Upper lobe of left lung (tissue), 6 donors: Measurements from ENCODE around the gene VAV3. TPM values are rescaled to one million over a fixed set of nuclear protein-coding genes. Genes with fewer than 3 reads are reported as not detected.

Experiments
- ATAC-seq, 2 donors: fragments of 200-7000 bp; cut with Tn5 transposase; one replicate each; pipeline ENCODE4 v1.9.1; 2022; ENCODE audit warnings: mild to moderate bottlenecking in 2 of 2, moderate library complexity in 2 of 2; ENCODE audit not compliant: low FRiP score in 2 of 2
- DNase-seq, 2 donors: peaks; one replicate each; pipeline ENCODE4 v3.0.0-alpha.2; 2019 to 2020
- H3K27ac ChIP-seq, 4 donors: fragments of 200-600 bp; sonication (generic); one replicate each; pipeline ENCODE4 v1.5.1; 2016 to 2019
- H3K27me3 ChIP-seq, 4 donors: fragments of 200-600 bp; sonication (generic); one replicate each; pipeline ENCODE4 v1.5.1; 2017 to 2019
- H3K36me3 ChIP-seq, 4 donors: fragments of 200-600 bp; sonication (generic); one replicate each; pipeline ENCODE4 v1.5.1; 2016 to 2019
- H3K4me1 ChIP-seq, 4 donors: fragments of 200-600 bp; sonication (generic); one replicate each; pipeline ENCODE4 v1.5.1; 2018 to 2019
- H3K4me3 ChIP-seq, 4 donors: fragments of 200-600 bp; sonication (generic); one replicate each; pipeline ENCODE4 v1.5.1; 2017 to 2019; ENCODE audit warnings: mild to moderate bottlenecking in 2 of 4, moderate library complexity in 1 of 4
- H3K9me3 ChIP-seq, 4 donors: fragments of 200-600 bp; sonication (generic); one replicate each; pipeline ENCODE4 v1.5.1; 2018 to 2019
- EP300 ChIP-seq, 4 donors: sonication (generic); formaldehyde crosslinking; IDR thresholded peaks; one replicate each; pipeline ENCODE4 v1.5.1; 2017; ENCODE audit warnings: antibody characterized with exemption in 4 of 4, control low read depth in 2 of 4
- POLR2A ChIP-seq, 4 donors: fragments of 450-650 bp; IDR thresholded peaks; one replicate each; pipeline ENCODE4 v1.5.1; 2016 to 2017; ENCODE audit warnings: antibody characterized with exemption in 4 of 4, mild to moderate bottlenecking in 2 of 4
- POLR2AphosphoS5 ChIP-seq, 2 donors: sonication (generic); formaldehyde crosslinking; IDR thresholded peaks; one replicate each; pipeline ENCODE4 v1.5.1; 2017; ENCODE audit warnings: antibody characterized with exemption in 2 of 2
- WGBS, 2 donors: methylation state at CpG; one replicate each; pipeline ENCODE4 v1.1.5; 2017 to 2018; 5-methylcytosine and 5-hydroxymethylcytosine counted together
- total RNA-seq, 6 donors: library from RNA; depleted of rRNA in 4 of 6; stranded (reverse); fragments of >200 nt in 4 of 6; gene quantifications; one replicate each; pipeline versions ENCODE4 v1.1.0 to v1.2.1, GENCODE V29; 2016 to 2021
- TF ChIP-seq, protein P1 (sequence below), 6 experiments: fragments of 450-650 bp in 4 of 6; fragments of 200-600 bp in 2 of 6; sonication (generic) in 2 of 6; IDR thresholded peaks; one replicate each; pipeline ENCODE4 v1.5.1; 2016 to 2019; ENCODE audit warnings: antibody characterized with exemption in 6 of 6
- donor health status: DM: no; HTN: no; CAD: no; lungs with moderate emphysema.
- donor health status: DM: no; HTN: yes; CAD: no; lungs with severe emphysema.

The VAV3 gene
- total RNA-seq, 6 donors from 2014 or later, result 5.9 to 13.6 (median 7.8) TPM

DNA sequence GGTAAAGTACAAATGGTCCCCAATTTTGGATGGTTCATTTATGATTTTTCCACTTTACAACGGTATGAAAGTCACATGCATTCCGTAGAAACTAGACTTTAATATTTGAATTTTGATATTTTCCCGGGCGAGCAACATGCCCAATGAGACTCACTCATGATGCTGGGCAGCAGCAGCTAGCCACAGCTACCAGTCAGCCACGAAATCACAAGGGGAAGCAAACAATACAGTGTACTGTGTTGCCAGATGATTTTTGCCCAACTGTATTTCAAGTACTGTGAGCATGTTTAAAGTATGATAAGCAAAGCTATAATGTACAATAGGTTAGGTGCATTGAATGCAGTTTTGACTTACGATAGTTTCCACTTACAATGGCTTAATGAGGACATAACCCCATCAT is 266.8 kb downstream of the VAV3 start:
- WGBS, 2 donors, result 92 to 93% methylated on average over 6 of the region's 6 CpGs

DNA sequence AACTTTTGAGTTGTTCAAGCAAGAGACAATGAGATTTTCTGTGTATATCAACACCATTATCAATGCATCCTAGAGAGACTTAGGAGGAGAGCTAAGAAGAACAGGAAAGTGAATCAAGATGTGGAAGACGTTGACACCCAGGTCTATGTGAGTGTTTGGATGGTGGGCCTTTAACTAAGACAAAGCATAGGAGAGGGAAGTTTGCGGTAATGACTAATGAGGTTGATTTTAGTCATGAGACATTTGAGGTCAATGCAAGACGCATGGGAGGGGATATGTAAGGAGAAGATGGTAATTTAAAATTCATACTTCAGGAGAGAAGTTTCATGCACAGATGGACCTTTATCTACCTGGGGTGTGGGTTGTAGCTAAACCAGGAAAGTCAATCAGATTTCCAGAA is 269.6 kb downstream of the VAV3 start:
- 93 to 95% methylated on average over 3 of the region's 3 CpGs for WGBS, 2 donors
- TF ChIP-seq POLR2A (IDR thresholded peaks at IDR 0.05) (no peak), POLR2AphosphoS5 (IDR thresholded peaks at IDR 0.05) (no peak), EP300 (IDR thresholded peaks at IDR 0.05) (no peak)
- TF ChIP-seq, protein P1, sequence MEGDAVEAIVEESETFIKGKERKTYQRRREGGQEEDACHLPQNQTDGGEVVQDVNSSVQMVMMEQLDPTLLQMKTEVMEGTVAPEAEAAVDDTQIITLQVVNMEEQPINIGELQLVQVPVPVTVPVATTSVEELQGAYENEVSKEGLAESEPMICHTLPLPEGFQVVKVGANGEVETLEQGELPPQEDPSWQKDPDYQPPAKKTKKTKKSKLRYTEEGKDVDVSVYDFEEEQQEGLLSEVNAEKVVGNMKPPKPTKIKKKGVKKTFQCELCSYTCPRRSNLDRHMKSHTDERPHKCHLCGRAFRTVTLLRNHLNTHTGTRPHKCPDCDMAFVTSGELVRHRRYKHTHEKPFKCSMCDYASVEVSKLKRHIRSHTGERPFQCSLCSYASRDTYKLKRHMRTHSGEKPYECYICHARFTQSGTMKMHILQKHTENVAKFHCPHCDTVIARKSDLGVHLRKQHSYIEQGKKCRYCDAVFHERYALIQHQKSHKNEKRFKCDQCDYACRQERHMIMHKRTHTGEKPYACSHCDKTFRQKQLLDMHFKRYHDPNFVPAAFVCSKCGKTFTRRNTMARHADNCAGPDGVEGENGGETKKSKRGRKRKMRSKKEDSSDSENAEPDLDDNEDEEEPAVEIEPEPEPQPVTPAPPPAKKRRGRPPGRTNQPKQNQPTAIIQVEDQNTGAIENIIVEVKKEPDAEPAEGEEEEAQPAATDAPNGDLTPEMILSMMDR (IDR thresholded peaks at IDR 0.05), result no peak

More for the DNA sequence above, 266.8 kb downstream of the VAV3 start:
- Histone ChIP-seq H3K4me3 (no peak overlapping the region), H3K27me3 (no peaks in the 10 kb centered on the region), H3K4me1 (no peaks in the 10 kb centered on the region), H3K36me3 (no peaks in the 10 kb centered on the region), H3K9me3 (no peaks in the 10 kb centered on the region), H3K27ac (no peak overlapping the region)
- TF ChIP-seq POLR2A (IDR thresholded peaks at IDR 0.05), result no peak
- TF ChIP-seq POLR2AphosphoS5 (IDR thresholded peaks at IDR 0.05), result no peak
- no peak for TF ChIP-seq EP300 (IDR thresholded peaks at IDR 0.05)
- TF ChIP-seq, protein P1 (IDR thresholded peaks at IDR 0.05), result no peak
- DNase-seq (no peak), ATAC-seq (no peak)

DNA sequence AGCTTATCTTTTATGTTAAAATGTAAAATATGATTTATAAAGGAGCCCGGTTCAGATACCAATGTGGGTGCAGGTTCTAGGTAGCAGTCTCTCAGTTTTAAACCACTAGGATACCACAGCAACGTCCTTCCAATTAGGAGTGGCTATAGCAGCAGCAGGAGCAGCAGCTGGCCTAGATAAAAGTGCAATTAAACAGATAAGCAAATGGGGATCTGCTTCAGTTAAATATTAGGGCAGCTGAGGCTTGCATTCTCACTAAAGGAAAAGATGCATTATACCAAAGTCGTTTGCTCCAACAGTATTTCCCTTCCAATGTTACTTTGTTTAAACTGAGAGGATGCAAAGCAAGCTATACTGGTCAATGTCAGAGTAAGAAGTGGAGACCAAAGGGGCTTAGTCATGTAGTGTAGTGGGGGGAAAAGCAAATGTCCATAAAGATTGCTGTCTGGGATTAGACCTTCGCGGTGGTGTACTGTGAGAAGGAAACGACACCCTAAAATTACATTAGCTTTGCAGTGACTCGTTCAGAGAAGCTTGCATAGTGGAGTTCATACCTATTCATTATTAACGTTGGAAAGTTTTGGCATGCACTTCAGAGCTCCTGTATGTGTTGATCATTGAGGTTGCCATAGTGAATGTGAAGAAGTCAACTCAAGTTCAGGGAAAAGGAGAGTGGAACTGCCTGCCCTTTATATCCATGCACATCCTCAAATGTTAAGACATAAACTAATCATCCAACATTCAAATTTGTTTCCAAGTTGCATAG is 272.2 kb downstream of the VAV3 start:
- H3K9me3 ChIP-seq, result no peaks in the 10 kb centered on the region
- H3K27me3 ChIP-seq, result no peaks in the 10 kb centered on the region
- TF ChIP-seq POLR2AphosphoS5 (IDR thresholded peaks at IDR 0.05) (no peak), POLR2A (IDR thresholded peaks at IDR 0.05) (no peak), EP300 (IDR thresholded peaks at IDR 0.05) (no peak)
- TF ChIP-seq, protein P1 (IDR thresholded peaks at IDR 0.05), result no peak
- no peaks in the 10 kb centered on the region for H3K4me1 ChIP-seq
- DNase-seq (no peak), ATAC-seq (no peak)
- 62 to 63% methylated on average over 8 of the region's 8 CpGs for WGBS, 2 donors
- H3K4me3 ChIP-seq, result no peak overlapping the region
- H3K36me3 ChIP-seq, result no peaks in the 10 kb centered on the region
- H3K27ac ChIP-seq, result no peak overlapping the region

More for the DNA sequence above, 269.6 kb downstream of the VAV3 start:
- no peaks in the 10 kb centered on the region for H3K4me1 ChIP-seq
- ATAC-seq, result no peak
- H3K4me3 ChIP-seq, result no peak overlapping the region
- no peaks in the 10 kb centered on the region for H3K36me3 ChIP-seq
- H3K27ac ChIP-seq, result no peak overlapping the region
- DNase-seq, result no peak
- H3K9me3 ChIP-seq, result no peaks in the 10 kb centered on the region
- no peaks in the 10 kb centered on the region for H3K27me3 ChIP-seq

DNA sequence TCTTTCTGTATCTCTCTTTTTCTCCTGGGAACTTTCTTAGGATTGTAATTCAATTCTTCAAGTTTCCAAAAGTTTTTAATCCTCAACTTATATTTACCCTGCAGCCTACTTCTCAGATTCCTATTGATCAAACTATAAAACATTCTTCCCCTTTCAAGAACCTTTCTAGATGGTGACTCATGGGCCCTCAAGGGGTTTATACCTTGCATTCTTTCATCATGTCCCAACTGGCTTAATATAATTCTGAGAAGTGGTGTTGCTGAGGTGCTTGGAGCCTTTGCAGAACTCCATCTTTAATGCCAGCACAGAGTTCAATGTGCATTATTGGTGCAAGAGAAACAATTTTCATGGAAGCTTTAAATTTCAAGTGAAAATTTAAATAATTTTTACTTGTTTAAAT is 273.4 kb downstream of the VAV3 start:
- no peak for ATAC-seq
- no peak for TF ChIP-seq POLR2A (IDR thresholded peaks at IDR 0.05)
- TF ChIP-seq POLR2AphosphoS5 (IDR thresholded peaks at IDR 0.05), result no peak
- TF ChIP-seq, protein P1 (IDR thresholded peaks at IDR 0.05), result no peak
- TF ChIP-seq EP300 (IDR thresholded peaks at IDR 0.05), result no peak
- no peaks in the 10 kb centered on the region for H3K27me3 ChIP-seq
- H3K4me1 ChIP-seq, result no peaks in the 10 kb centered on the region
- no peak overlapping the region for H3K4me3 ChIP-seq
- H3K36me3 ChIP-seq, result no peaks in the 10 kb centered on the region
- no peak overlapping the region for H3K27ac ChIP-seq
- no peak for DNase-seq
- no peaks in the 10 kb centered on the region for H3K9me3 ChIP-seq

DNA sequence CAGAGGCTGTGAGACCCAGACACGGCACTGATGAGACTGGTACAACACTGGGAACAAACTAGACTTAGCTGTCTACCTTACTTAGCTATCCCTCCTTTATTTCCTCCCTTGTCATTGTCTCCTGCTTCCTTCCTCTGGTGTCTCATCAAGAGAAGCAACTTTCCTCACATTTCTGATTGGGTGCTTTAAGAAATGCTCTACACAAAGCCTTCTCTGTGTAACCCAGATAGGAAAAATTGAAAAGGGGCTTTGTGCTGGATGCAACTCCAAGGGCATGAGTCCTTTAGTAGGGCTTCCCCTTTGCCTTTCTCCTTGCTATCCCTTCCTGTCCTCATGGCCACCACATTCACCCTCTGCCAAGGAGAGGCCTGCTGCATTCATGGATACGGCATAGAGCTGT is 274.5 kb downstream of the VAV3 start:
- Histone ChIP-seq H3K36me3 (no peaks in the 10 kb centered on the region), H3K27ac (no peak overlapping the region), H3K4me3 (no peak overlapping the region), H3K9me3 (no peaks in the 10 kb centered on the region), H3K4me1 (no peaks in the 10 kb centered on the region), H3K27me3 (no peaks in the 10 kb centered on the region)
- DNase-seq (no peak), ATAC-seq (no peak)
- 93 to 98% methylated on average over 2 of the region's 2 CpGs for WGBS, 2 donors
- TF ChIP-seq, protein P1 (IDR thresholded peaks at IDR 0.05), result no peak
- TF ChIP-seq POLR2A (IDR thresholded peaks at IDR 0.05) (no peak), POLR2AphosphoS5 (IDR thresholded peaks at IDR 0.05) (no peak), EP300 (IDR thresholded peaks at IDR 0.05) (no peak)
